HepG2 (cell line): Measurements from ENCODE around the gene SIGMAR1. TPM values are rescaled to one million over a fixed set of nuclear protein-coding genes. Genes with fewer than 3 reads are reported as not detected.

ENCODE experiments used
- ATAC-seq: fragments of 200-7000 bp; cut with Tn5 transposase; 3 replicates; pipeline ENCODE4 v1.9.1; 2020; ENCODE audit warnings: mild to moderate bottlenecking, moderate library complexity
- BruUV-seq: library from RNA; stranded (reverse); fragments of 400-500 nt; replicated peaks from 2 replicates; lab custom pipeline; 2021; lab: Mats Ljungman, UMichigan
- CTCF ChIA-PET: fragments of 300-600 bp; formaldehyde crosslinking; extraction: SDS; loops from one replicate; lab custom pipeline; 2021; ENCODE audit warnings: low total read pairs, inconsistent platforms, low intra/inter-chr PET ratio; lab: Yijun Ruan, JAX
- POLR2A ChIA-PET: fragments of 350-600 bp; sonication (Branson Sonifier 250); formaldehyde crosslinking; loops from one replicate; lab custom pipeline; 2020; ENCODE audit warnings: antibody characterized with exemption, inconsistent platforms; lab: Yijun Ruan, JAX
- DNase-seq: peaks from one replicate; pipeline ENCODE4 v3.0.0-alpha.2; 2015; ENCODE audit warnings: low spot score
- FAIRE-seq: peaks from 3 replicates; lab custom pipeline; 2011; peaks lifted over from hg19 to GRCh38; lab: Jason Lieb, UNC
- H2AFZ ChIP-seq: one replicate; pipeline ENCODE4 v1.6.1; 2011; ENCODE audit warnings: low read length, inconsistent platforms
- H3K27ac ChIP-seq: fragments of 300-600 bp; 3 replicates; pipeline ENCODE4 v1.8.0; 2011; ENCODE audit warnings: mixed run types, mild to moderate bottlenecking, mixed read lengths, low read length, inconsistent platforms; ENCODE audit not compliant: insufficient read depth; ENCODE audit errors: extremely low read length
- H3K27me3 ChIP-seq, 2 experiments: fragments of 200-600 bp in 1 of 2; 2 replicates in 1 of 2; 3 replicates in 1 of 2; pipeline versions ENCODE4 v1.6.0 to v1.8.0; 2011; ENCODE audit warnings: low read length in 2 of 2, mild to moderate bottlenecking in 2 of 2, moderate library complexity in 2 of 2, inconsistent platforms in 1 of 2; ENCODE audit not compliant: insufficient read depth in 2 of 2, control insufficient read depth in 1 of 2
- H3K36me3 ChIP-seq, 2 experiments: fragments of 200-600 bp in 1 of 2; replicated peaks in 1 of 2; 2 replicates in 1 of 2; 3 replicates in 1 of 2; pipeline versions ENCODE4 v1.5.1 to v1.8.0; 2011; ENCODE audit warnings: low read length in 2 of 2, inconsistent platforms in 1 of 2; ENCODE audit not compliant: insufficient read depth in 2 of 2, control insufficient read depth in 1 of 2
- H3K4me1 ChIP-seq: 2 replicates; pipeline ENCODE4 v1.5.1; 2012; ENCODE audit warnings: low read length, inconsistent platforms; ENCODE audit not compliant: insufficient read depth
- H3K4me2 ChIP-seq: 2 replicates; pipeline ENCODE4 v1.6.0; 2011; ENCODE audit warnings: low read depth, low read length, inconsistent platforms
- H3K4me3 ChIP-seq, 3 experiments: fragments of 200-600 bp in 1 of 3; sonication (generic), shearing (Covaris generic) in 1 of 3; replicated peaks in 1 of 3; 2 replicates each; pipeline ENCODE4 v1.5.1; 2011 to 2016; ENCODE audit warnings: low read length in 3 of 3, inconsistent platforms in 2 of 3, low read depth in 2 of 3, mild to moderate bottlenecking in 2 of 3, control low read depth in 1 of 3, mixed read lengths in 1 of 3; ENCODE audit not compliant: insufficient read depth in 1 of 3
- H3K79me2 ChIP-seq: one replicate; pipeline ENCODE4 v1.6.1; 2011; ENCODE audit warnings: low read length, inconsistent platforms; ENCODE audit not compliant: insufficient read depth
- H3K9ac ChIP-seq: 2 replicates; pipeline ENCODE4 v1.6.0; 2011; ENCODE audit warnings: mild to moderate bottlenecking, low read depth, low read length, inconsistent platforms; ENCODE audit not compliant: insufficient read depth
- H3K9me3 ChIP-seq: 2 replicates; pipeline ENCODE4 v1.5.1; 2012; ENCODE audit warnings: mild to moderate bottlenecking, low read length
- H4K20me1 ChIP-seq: 2 replicates; pipeline ENCODE4 v1.6.0; 2011; ENCODE audit warnings: inconsistent platforms, mild to moderate bottlenecking, low read length, moderate library complexity; ENCODE audit not compliant: insufficient read depth
- CCDC6 ChIP-seq: sonication (generic); formaldehyde crosslinking; IDR thresholded peaks from 2 replicates; pipeline ENCODE4 v1.8.1; 2022; ENCODE audit warnings: mild to moderate bottlenecking, missing genetic modification reagents, moderate library complexity
- DRAP1 ChIP-seq: IDR thresholded peaks from 2 replicates; pipeline ENCODE4 v1.6.1; 2016; ENCODE audit warnings: missing genetic modification reagents, missing compliant biosample characterization
- EED ChIP-seq: sonication (generic); formaldehyde crosslinking; IDR thresholded peaks from 2 replicates; pipeline ENCODE4 v1.5.0; 2020; ENCODE audit warnings: mild to moderate bottlenecking, missing genetic modification reagents
- FOXC1 ChIP-seq: sonication (generic); formaldehyde crosslinking; IDR thresholded peaks from 2 replicates; pipeline ENCODE4 v1.8.0; 2022; ENCODE audit warnings: mild to moderate bottlenecking, missing genetic modification reagents, borderline replicate concordance
- MAFF ChIP-seq: IDR thresholded peaks from 2 replicates; pipeline ENCODE4 v1.6.1; 2011; ENCODE audit warnings: low read depth, low read length, improper control_type of control experiment
- MAFK ChIP-seq, 2 experiments: IDR thresholded peaks in 1 of 2; conservative IDR thresholded peaks in 1 of 2; 2 replicates each; pipeline ENCODE4 v1.6.1; 2011; ENCODE audit warnings: improper control_type of control experiment in 2 of 2, low read length in 2 of 2
- MLLT10 ChIP-seq: sonication (generic); formaldehyde crosslinking; IDR thresholded peaks from 2 replicates; pipeline ENCODE4 v1.4.0; 2020; ENCODE audit warnings: missing genetic modification reagents
- MTERF4 ChIP-seq: sonication (generic); formaldehyde crosslinking; IDR thresholded peaks from 2 replicates; pipeline ENCODE4 v1.8.0; 2023; ENCODE audit warnings: mild to moderate bottlenecking, missing genetic modification reagents
- NFIC ChIP-seq: IDR thresholded peaks from 2 replicates; pipeline ENCODE4 v1.6.1; 2012; ENCODE audit warnings: mild to moderate bottlenecking, low read length, inconsistent platforms
- NFYC ChIP-seq: IDR thresholded peaks from 2 replicates; pipeline ENCODE4 v1.6.1; 2016; ENCODE audit warnings: missing genetic modification reagents, missing compliant biosample characterization
- SP2 ChIP-seq: sonication (generic); formaldehyde crosslinking; IDR thresholded peaks from 2 replicates; pipeline ENCODE4 v1.5.1; 2020; ENCODE audit warnings: mild to moderate bottlenecking, missing genetic modification reagents
- ZFP91 ChIP-seq: sonication (generic); formaldehyde crosslinking; IDR thresholded peaks from 2 replicates; pipeline ENCODE4 v1.9.0; 2022; ENCODE audit warnings: missing genetic modification reagents, mild to moderate bottlenecking, borderline replicate concordance
- ZNF251 ChIP-seq: sonication (generic); formaldehyde crosslinking; IDR thresholded peaks from 2 replicates; pipeline ENCODE4 v1.9.0; 2021; ENCODE audit warnings: mild to moderate bottlenecking, missing genetic modification reagents
- ZNF33A ChIP-seq: sonication (generic); formaldehyde crosslinking; IDR thresholded peaks from 2 replicates; pipeline ENCODE4 v1.5.1; 2020; ENCODE audit warnings: missing genetic modification reagents, mild to moderate bottlenecking, moderate library complexity, borderline replicate concordance
- WGBS: methylation state at CpG from one replicate; pipeline ENCODE4 v1.1.6; 2017; ENCODE audit warnings: low lambda C conversion rate; 5-methylcytosine and 5-hydroxymethylcytosine counted together
- in situ Hi-C: cut with HindIII; loops from 2 replicates; pipeline ENCODE4 v1.10.0; 2017; ENCODE audit warnings: low pct_unique_long_range_greater_than_20kb; ENCODE audit not compliant: extremely low pct_ligation_motif_present
- intact Hi-C: fragments of 100-400 bp; cut with micrococcal nuclease; formaldehyde crosslinking; loops from one replicate; pipeline ENCODE4 v1.10.0; 2022; ENCODE audit not compliant: unreplicated experiment
- polyA plus RNA-seq, 8 experiments: library from polyadenylated mRNA; depleted of rRNA in 3 of 8; stranded (reverse) in 7 of 8; unstranded in 1 of 8; fragments of >200 nt; fragmentation: Illumina TruSeq in 4 of 8; extraction: Trizol in 4 of 8; gene quantifications; 2 replicates each; pipeline versions ENCODE4 v1.2.1 to v1.2.3, GENCODE V29; 2011 to 2016; ENCODE audit warnings: low read depth in 4 of 8, missing spikeins in 1 of 8, mixed read lengths in 1 of 8; ENCODE audit not compliant: insufficient read depth in 1 of 8
- total RNA-seq, 5 experiments: library from RNA; depleted of rRNA; stranded (reverse); fragments of >200 nt; fragmentation: Illumina TruSeq; extraction: Trizol; gene quantifications; 2 replicates each; pipeline ENCODE4 v1.2.3, GENCODE V29; 2016; ENCODE audit warnings: low read depth in 1 of 5
- TF ChIP-seq, protein P1 (sequence below): sonication (generic); formaldehyde crosslinking; IDR thresholded peaks from 2 replicates; pipeline ENCODE4 v1.4.0; 2020; ENCODE audit warnings: missing genetic modification reagents
- TF ChIP-seq, protein P2 (sequence below): sonication (generic); formaldehyde crosslinking; IDR thresholded peaks from 2 replicates; pipeline ENCODE4 v1.5.0; 2020; ENCODE audit warnings: mild to moderate bottlenecking, missing genetic modification reagents

SIGMAR1 gene
- total and polyA plus RNA-seq, 2 of the 13 experiments (the other 11 are each of a cell fraction or from before 2014, with no cell fraction given), result 38.9 to 60.8 TPM

- TF ChIP-seq EED (CRISPR knock-in tag), result no peak
- no peak for TF ChIP-seq ZNF33A (CRISPR knock-in tag)
- no peak for TF ChIP-seq NFYC (CRISPR knock-in tag)
- no peak for TF ChIP-seq MTERF4 (CRISPR knock-in tag)
- no peak for TF ChIP-seq ZNF251 (CRISPR knock-in tag)
- TF ChIP-seq NFIC, result no peak
Observed at GRCh38 chr9:34671307-34671706, 33.7 kb upstream of the SIGMAR1 start (continued).

DNA sequence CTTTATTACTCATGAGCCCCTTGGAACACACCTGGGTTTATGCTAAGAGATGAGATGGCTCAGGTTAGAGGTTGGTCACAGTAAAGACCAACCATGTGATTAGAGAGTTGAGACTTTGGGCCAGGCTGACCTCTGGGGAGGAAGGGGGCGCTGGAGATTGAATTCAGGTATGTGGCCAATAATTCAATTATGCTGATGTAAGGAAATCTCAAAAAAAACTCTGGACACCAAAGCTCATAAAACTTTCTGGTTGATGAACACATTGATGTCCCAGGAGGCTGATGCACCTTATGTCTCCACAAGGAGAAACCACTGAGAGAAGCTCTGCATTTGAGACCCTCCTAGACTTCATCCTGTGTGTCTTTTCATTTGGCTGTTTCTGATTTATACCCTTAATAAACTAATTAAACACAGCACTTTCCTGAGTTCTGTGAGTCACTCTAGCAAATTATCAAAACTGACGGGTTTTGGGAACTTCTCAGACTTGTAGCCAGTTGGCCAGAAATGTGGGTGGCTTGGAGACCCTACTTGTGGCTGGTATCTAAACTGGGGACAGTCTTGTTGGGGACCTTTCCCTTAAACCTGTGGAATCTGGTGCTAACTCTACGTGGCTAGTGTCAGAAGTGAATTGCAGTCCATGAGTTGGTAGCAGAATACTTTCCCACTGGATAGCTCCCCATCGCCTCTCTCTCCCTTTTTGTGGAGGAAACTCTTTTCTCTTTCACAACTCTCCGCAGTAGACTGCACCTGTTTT is 32.4 kb upstream of the SIGMAR1 start:
- CTCF ChIA-PET, result no interaction called here
- FAIRE-seq (no peak), ATAC-seq (no peak)
- TF ChIP-seq MAFK (conservative IDR thresholded peaks at IDR 0.05 in 1 of 2, IDR thresholded peaks at IDR 0.05 in 1 of 2; ENCODE audit: low read length in 2 of 2) (peak; percentile 78 to 86), MLLT10 (CRISPR knock-in tag) (no peak), ZFP91 (no peak), DRAP1 (CRISPR knock-in tag) (no peak), MAFF (peak; percentile 68), FOXC1 (CRISPR knock-in tag) (no peak), CCDC6 (CRISPR knock-in tag) (no peak), SP2 (CRISPR knock-in tag) (no peak)
- TF ChIP-seq, protein P1, sequence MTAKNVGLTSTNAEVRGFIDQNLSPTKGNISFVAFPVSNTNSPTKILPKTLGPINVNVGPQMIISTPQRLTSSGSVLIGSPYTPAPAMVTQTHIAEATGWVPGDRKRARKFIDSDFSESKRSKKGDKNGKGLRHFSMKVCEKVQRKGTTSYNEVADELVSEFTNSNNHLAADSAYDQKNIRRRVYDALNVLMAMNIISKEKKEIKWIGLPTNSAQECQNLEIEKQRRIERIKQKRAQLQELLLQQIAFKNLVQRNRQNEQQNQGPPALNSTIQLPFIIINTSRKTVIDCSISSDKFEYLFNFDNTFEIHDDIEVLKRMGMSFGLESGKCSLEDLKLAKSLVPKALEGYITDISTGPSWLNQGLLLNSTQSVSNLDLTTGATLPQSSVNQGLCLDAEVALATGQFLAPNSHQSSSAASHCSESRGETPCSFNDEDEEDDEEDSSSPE (CRISPR knock-in tag), result no peak
- TF ChIP-seq, protein P2, sequence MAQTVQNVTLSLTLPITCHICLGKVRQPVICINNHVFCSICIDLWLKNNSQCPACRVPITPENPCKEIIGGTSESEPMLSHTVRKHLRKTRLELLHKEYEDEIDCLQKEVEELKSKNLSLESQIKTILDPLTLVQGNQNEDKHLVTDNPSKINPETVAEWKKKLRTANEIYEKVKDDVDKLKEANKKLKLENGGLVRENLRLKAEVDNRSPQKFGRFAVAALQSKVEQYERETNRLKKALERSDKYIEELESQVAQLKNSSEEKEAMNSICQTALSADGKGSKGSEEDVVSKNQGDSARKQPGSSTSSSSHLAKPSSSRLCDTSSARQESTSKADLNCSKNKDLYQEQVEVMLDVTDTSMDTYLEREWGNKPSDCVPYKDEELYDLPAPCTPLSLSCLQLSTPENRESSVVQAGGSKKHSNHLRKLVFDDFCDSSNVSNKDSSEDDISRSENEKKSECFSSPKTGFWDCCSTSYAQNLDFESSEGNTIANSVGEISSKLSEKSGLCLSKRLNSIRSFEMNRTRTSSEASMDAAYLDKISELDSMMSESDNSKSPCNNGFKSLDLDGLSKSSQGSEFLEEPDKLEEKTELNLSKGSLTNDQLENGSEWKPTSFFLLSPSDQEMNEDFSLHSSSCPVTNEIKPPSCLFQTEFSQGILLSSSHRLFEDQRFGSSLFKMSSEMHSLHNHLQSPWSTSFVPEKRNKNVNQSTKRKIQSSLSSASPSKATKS (CRISPR knock-in tag), result no peak

More for the DNA sequence above, 32.4 kb upstream of the SIGMAR1 start:
- POLR2A ChIA-PET, result no interaction called here
- Histone ChIP-seq H3K4me2 (no peak overlapping the region), H3K27ac (no peak overlapping the region), H3K36me3 (no peaks in the 10 kb centered on the region), H3K9ac (no peak overlapping the region), H3K9me3 (no peaks in the 10 kb centered on the region), H3K79me2 (no peaks in the 10 kb centered on the region), H3K4me1 (peaks cover 10% of the 10 kb centered on the region), H4K20me1 (no peaks in the 10 kb centered on the region), H3K4me3 (no peak overlapping the region), H2AFZ (no peak overlapping the region), H3K27me3 (no peaks in the 10 kb centered on the region)
- no TSS peak for BruUV-seq
- in situ Hi-C loops, result no loop called here
- no peak for DNase-seq
- 61% methylated on average over 5 of the region's 5 CpGs for WGBS
- intact Hi-C loops, result no loop called here
